Mesenchymal stem cell (in vitro differentiated cells and primary cell): ENCODE results near the gene HYCC1.

Source experiments
- DNase-seq: peaks from one replicate; pipeline ENCODE4 v3.0.0-alpha.2; 2013
- H2AFZ ChIP-seq: one replicate; pipeline ENCODE4 v1.6.1; 2013; ENCODE audit warnings: low read depth, mild to moderate bottlenecking, control low read depth, inconsistent platforms, low read length, moderate library complexity
- H2AK5ac ChIP-seq: 2 replicates; pipeline ENCODE4 v1.6.1; 2013; ENCODE audit warnings: low read length, moderate library complexity, mild to moderate bottlenecking, inconsistent platforms; ENCODE audit not compliant: severe bottlenecking
- H2BK120ac ChIP-seq: one replicate; pipeline ENCODE4 v1.6.1; 2013; ENCODE audit warnings: low read depth, mild to moderate bottlenecking, inconsistent platforms, low read length, moderate library complexity
- H2BK12ac ChIP-seq, 2 experiments: one replicate each; pipeline ENCODE4 v1.6.1; 2013; ENCODE audit warnings: inconsistent platforms in 2 of 2, low read length in 2 of 2, mild to moderate bottlenecking in 2 of 2, moderate library complexity in 2 of 2, control low read depth in 1 of 2
- H2BK15ac ChIP-seq: one replicate; pipeline ENCODE4 v1.6.1; 2013; ENCODE audit warnings: mild to moderate bottlenecking, low read depth, inconsistent platforms; ENCODE audit not compliant: poor library complexity, severe bottlenecking
- H2BK5ac ChIP-seq: 2 replicates; pipeline ENCODE4 v1.6.1; 2013; ENCODE audit warnings: low read depth, mild to moderate bottlenecking, low read length, control low read depth, inconsistent platforms; ENCODE audit not compliant: poor library complexity, severe bottlenecking
- H3K14ac ChIP-seq, 2 experiments: one replicate each; pipeline ENCODE4 v1.6.1; 2013; ENCODE audit warnings: inconsistent platforms in 2 of 2, low read length in 2 of 2, control low read depth in 1 of 2, mild to moderate bottlenecking in 1 of 2, moderate library complexity in 1 of 2
- H3K18ac ChIP-seq, 2 experiments: one replicate each; pipeline ENCODE4 v1.6.1; 2013; ENCODE audit warnings: inconsistent platforms in 2 of 2, low read length in 2 of 2, control low read depth in 1 of 2, low read depth in 1 of 2, mild to moderate bottlenecking in 1 of 2
- H3K23ac ChIP-seq, 2 experiments: one replicate each; pipeline ENCODE4 v1.6.1; 2013; ENCODE audit warnings: inconsistent platforms in 2 of 2, low read length in 2 of 2, mild to moderate bottlenecking in 2 of 2, moderate library complexity in 2 of 2, control low read depth in 1 of 2
- H3K27ac ChIP-seq: 2 replicates; pipeline ENCODE4 v1.5.1; 2013; ENCODE audit warnings: mild to moderate bottlenecking, moderate library complexity, low read length, control low read depth, inconsistent platforms; ENCODE audit not compliant: poor library complexity, severe bottlenecking
- H3K27me3 ChIP-seq, 2 experiments: 2 replicates each; pipeline versions ENCODE4 v1.6.1 to v1.7.0; 2013; ENCODE audit warnings: low read length in 2 of 2, mild to moderate bottlenecking in 2 of 2, moderate library complexity in 2 of 2, control low read depth in 1 of 2, inconsistent platforms in 1 of 2; ENCODE audit not compliant: control insufficient read depth in 1 of 2, insufficient read depth in 1 of 2
- H3K36me3 ChIP-seq, 2 experiments: 2 replicates each; pipeline versions ENCODE4 v1.6.1 to v1.7.0; 2013; ENCODE audit warnings: low read length in 2 of 2, control low read depth in 1 of 2, inconsistent platforms in 1 of 2, low read depth in 1 of 2, mild to moderate bottlenecking in 1 of 2; ENCODE audit not compliant: insufficient read depth in 2 of 2, control insufficient read depth in 1 of 2
- H3K4ac ChIP-seq, 2 experiments: one replicate each; pipeline ENCODE4 v1.6.1; 2013; ENCODE audit warnings: inconsistent platforms in 2 of 2, low read length in 2 of 2, mild to moderate bottlenecking in 2 of 2, moderate library complexity in 2 of 2, control low read depth in 1 of 2, low read depth in 1 of 2
- H3K4me1 ChIP-seq: 2 replicates; pipeline ENCODE4 v1.6.1; 2013; ENCODE audit warnings: low read depth, low read length, control low read depth; ENCODE audit not compliant: control insufficient read depth, insufficient read depth
- H3K4me2 ChIP-seq: 2 replicates; pipeline ENCODE4 v1.6.1; 2013; ENCODE audit warnings: low read length, mild to moderate bottlenecking, inconsistent platforms; ENCODE audit not compliant: poor library complexity, severe bottlenecking
- H3K4me3 ChIP-seq, 2 experiments: 2 replicates each; pipeline versions ENCODE4 v1.5.1 to v1.7.0; 2013; ENCODE audit warnings: low read length in 2 of 2, mild to moderate bottlenecking in 2 of 2, control low read depth in 1 of 2, low read depth in 1 of 2; ENCODE audit not compliant: insufficient read depth in 1 of 2
- H3K79me1 ChIP-seq: replicated peaks from 2 replicates; pipeline ENCODE4 v1.6.1; 2013; ENCODE audit warnings: mild to moderate bottlenecking, control low read depth, low read length, inconsistent platforms; ENCODE audit not compliant: poor library complexity, severe bottlenecking
- H3K9ac ChIP-seq: 2 replicates; pipeline ENCODE4 v1.7.0; 2013; ENCODE audit warnings: mild to moderate bottlenecking, low read length, moderate library complexity
- H3K9me3 ChIP-seq: 2 replicates; pipeline ENCODE4 v1.7.0; 2013; ENCODE audit warnings: mild to moderate bottlenecking, low read length; ENCODE audit not compliant: control insufficient read depth
- H4K8ac ChIP-seq: one replicate; pipeline ENCODE4 v1.6.1; 2013; ENCODE audit warnings: inconsistent platforms, mild to moderate bottlenecking, low read length, moderate library complexity
- H4K91ac ChIP-seq: one replicate; pipeline ENCODE4 v1.6.1; 2013; ENCODE audit warnings: mild to moderate bottlenecking, low read length, inconsistent platforms
- WGBS: methylation state at CpG from one replicate; pipeline ENCODE4 v1.1.7; 2013; ENCODE audit warnings: mixed read lengths; 5-methylcytosine and 5-hydroxymethylcytosine counted together

HYCC1 gene

GRCh38 chr7:22983257-22983855, 30.6 kb downstream of the HYCC1 start:
- WGBS, result 94% methylated on average over 4 of the region's 6 CpGs
- no peak overlapping the region for H3K18ac ChIP-seq
- H2AK5ac ChIP-seq, result no peak overlapping the region
- H3K27ac ChIP-seq, result no peak overlapping the region
- no peak overlapping the region for H3K4me2 ChIP-seq
- no peak overlapping the region for H2BK15ac ChIP-seq
- no peak overlapping the region for H3K4ac ChIP-seq
- no peak overlapping the region for H2AFZ ChIP-seq
- no peaks in the 10 kb centered on the region for H3K27me3 ChIP-seq
- H3K9me3 ChIP-seq, result no peaks in the 10 kb centered on the region
- H3K23ac ChIP-seq, result no peak overlapping the region
- no peak overlapping the region for H4K8ac ChIP-seq
- peaks cover 11% of the 10 kb centered on the region for H3K79me1 ChIP-seq
- H2BK12ac ChIP-seq, result no peak overlapping the region
- no peak overlapping the region for H3K14ac ChIP-seq
- no peak for DNase-seq
- no peak overlapping the region for H2BK120ac ChIP-seq
- H3K36me3 ChIP-seq, result peaks cover 0 to 34% of the 10 kb centered on the region in 2 experiments
- no peak overlapping the region for H4K91ac ChIP-seq
- no peak overlapping the region for H3K9ac ChIP-seq
- no peaks in the 10 kb centered on the region for H3K4me1 ChIP-seq
- H3K4me3 ChIP-seq, result no peak overlapping the region
- no peak overlapping the region for H2BK5ac ChIP-seq

GRCh38 chr7:22980422-22980821, 33.5 kb downstream of the HYCC1 start:
- Histone ChIP-seq H2BK120ac (no peak overlapping the region), H3K14ac (no peak overlapping the region), H2AK5ac (no peak overlapping the region), H3K9me3 (no peaks in the 10 kb centered on the region), H3K36me3 (peaks cover 3 to 47% of the 10 kb centered on the region in 2 experiments), H3K4me2 (no peak overlapping the region), H3K23ac (no peak overlapping the region), H3K79me1 (peaks cover 13% of the 10 kb centered on the region), H3K4me1 (no peaks in the 10 kb centered on the region), H2BK5ac (no peak overlapping the region), H3K4ac (no peak overlapping the region), H3K27ac (peak overlapping the region; percentile 80), H4K91ac (no peak overlapping the region), H4K8ac (no peak overlapping the region), H2AFZ (no peak overlapping the region), H2BK15ac (no peak overlapping the region), H3K9ac (peak overlapping the region; percentile 79), H2BK12ac (no peak overlapping the region), H3K18ac (no peak overlapping the region), H3K4me3 (no peak overlapping the region), H3K27me3 (no peaks in the 10 kb centered on the region)
- peak; percentile 84 for DNase-seq
- WGBS, result 56% methylated on average over 3 of the region's 3 CpGs

- Histone ChIP-seq H3K4me2 (no peak overlapping the region), H2BK120ac (no peak overlapping the region), H3K4ac (no peak overlapping the region), H4K91ac (no peak overlapping the region), H3K27me3 (no peaks in the 10 kb centered on the region), H3K4me3 (no peak overlapping the region), H3K23ac (no peak overlapping the region), H2AK5ac (no peak overlapping the region), H3K9ac (peak overlapping the region; percentile 79), H2BK5ac (no peak overlapping the region), H3K4me1 (no peaks in the 10 kb centered on the region), H3K36me3 (peaks cover 3 to 48% of the 10 kb centered on the region in 2 experiments), H4K8ac (no peak overlapping the region), H3K27ac (peak overlapping the region; percentile 40), H3K79me1 (peaks cover 12% of the 10 kb centered on the region), H3K18ac (no peak overlapping the region), H2AFZ (no peak overlapping the region), H2BK12ac (no peak overlapping the region), H3K9me3 (no peaks in the 10 kb centered on the region), H3K14ac (no peak overlapping the region), H2BK15ac (no peak overlapping the region)
- WGBS, result 89% methylated on average over 1 of the region's 1 CpG
- DNase-seq, result no peak
Observed at GRCh38 chr7:22979861-22980260, 34.1 kb downstream of the HYCC1 start.

- H3K36me3 ChIP-seq, result peaks cover 3 to 48% of the 10 kb centered on the region in 2 experiments
- no peak for DNase-seq
- H4K8ac ChIP-seq, result no peak overlapping the region
- H3K9me3 ChIP-seq, result no peaks in the 10 kb centered on the region
- no peak overlapping the region for H3K18ac ChIP-seq
- H3K4me2 ChIP-seq, result no peak overlapping the region
- no peaks in the 10 kb centered on the region for H3K27me3 ChIP-seq
- H3K27ac ChIP-seq, result no peak overlapping the region
- H4K91ac ChIP-seq, result no peak overlapping the region
- H3K4me3 ChIP-seq, result no peak overlapping the region
- WGBS, result 90% methylated on average over 1 of the region's 2 CpGs
- no peak overlapping the region for H3K14ac ChIP-seq
- H3K4ac ChIP-seq, result no peak overlapping the region
- no peak overlapping the region for H2BK120ac ChIP-seq
- no peak overlapping the region for H2BK12ac ChIP-seq
- peak overlapping the region; percentile 79 for H3K9ac ChIP-seq
- peaks cover 10% of the 10 kb centered on the region for H3K79me1 ChIP-seq
- H2BK15ac ChIP-seq, result no peak overlapping the region
- no peak overlapping the region for H3K23ac ChIP-seq
- no peak overlapping the region for H2BK5ac ChIP-seq
- no peaks in the 10 kb centered on the region for H3K4me1 ChIP-seq
- no peak overlapping the region for H2AFZ ChIP-seq
- no peak overlapping the region for H2AK5ac ChIP-seq
Observed at GRCh38 chr7:22979251-22979650, 34.7 kb downstream of the HYCC1 start.
